IMR-90 (cell line): ENCODE measurements around the gene GPR37. TPM values are rescaled to one million over a fixed set of nuclear protein-coding genes. Genes with fewer than 3 reads are reported as not detected.

Experiments used
- ATAC-seq: fragments of 200-7000 bp; cut with Tn5 transposase; 2 replicates; pipeline ENCODE4 v1.9.1; 2020; ENCODE audit warnings: low read depth, mild to moderate bottlenecking, moderate library complexity
- BruUV-seq: library from RNA; stranded (reverse); fragments of 400-500 nt; replicated peaks from 2 replicates; lab custom pipeline; 2021; lab: Mats Ljungman, UMichigan
- CTCF ChIA-PET: fragments of 300-600 bp; formaldehyde crosslinking; extraction: SDS; loops from one replicate; lab custom pipeline; 2021; ENCODE audit warnings: antibody characterized with exemption; lab: Yijun Ruan, JAX
- POLR2A ChIA-PET: fragments of 300-600 bp; sonication (Branson Sonifier 250); formaldehyde crosslinking; loops from one replicate; lab custom pipeline; 2022; ENCODE audit warnings: antibody characterized with exemption; ENCODE audit not compliant: unreplicated experiment; lab: Charles Lee
- DNase-seq: peaks from one replicate; pipeline ENCODE4 v3.0.0; 2013
- H2AFZ ChIP-seq: replicated peaks from 2 replicates; pipeline ENCODE3; 2013; ENCODE audit warnings: low read length, mild to moderate bottlenecking; ENCODE audit not compliant: poor library complexity
- H2AK5ac ChIP-seq: 2 replicates; pipeline ENCODE4 v1.6.1; 2013; ENCODE audit warnings: low read depth, low read length, inconsistent platforms
- H2AK9ac ChIP-seq: replicated peaks from 2 replicates; pipeline ENCODE3; 2013; ENCODE audit warnings: mild to moderate bottlenecking, low read depth, low read length, moderate library complexity; ENCODE audit not compliant: poor library complexity
- H2BK120ac ChIP-seq: 2 replicates; pipeline ENCODE4 v1.6.1; 2013; ENCODE audit warnings: low read depth, low read length, inconsistent platforms
- H2BK15ac ChIP-seq: 3 replicates; pipeline ENCODE4 v1.6.1; 2013; ENCODE audit warnings: low read depth, low read length, inconsistent platforms
- H2BK20ac ChIP-seq: 2 replicates; pipeline ENCODE4 v1.6.1; 2013; ENCODE audit warnings: low read depth, mild to moderate bottlenecking, inconsistent platforms, low read length, moderate library complexity
- H2BK5ac ChIP-seq: 2 replicates; pipeline ENCODE4 v1.6.1; 2013; ENCODE audit warnings: mild to moderate bottlenecking, low read depth, low read length, inconsistent platforms; ENCODE audit not compliant: poor library complexity, severe bottlenecking
- H3K14ac ChIP-seq: replicated peaks from 2 replicates; pipeline ENCODE4 v1.6.1; 2013; ENCODE audit warnings: low read depth, low read length, inconsistent platforms
- H3K18ac ChIP-seq: 2 replicates; pipeline ENCODE4 v1.6.1; 2013; ENCODE audit warnings: low read depth, low read length, control low read depth
- H3K23ac ChIP-seq: 2 replicates; pipeline ENCODE4 v1.6.1; 2013; ENCODE audit warnings: low read depth, low read length, inconsistent platforms
- H3K27ac ChIP-seq: 2 replicates; pipeline ENCODE4 v1.5.1; 2013; ENCODE audit warnings: mild to moderate bottlenecking, control low read depth, low read length; ENCODE audit not compliant: insufficient read depth
- H3K27me3 ChIP-seq: 2 replicates; pipeline ENCODE4 v1.6.1; 2013; ENCODE audit warnings: low read length; ENCODE audit not compliant: control insufficient read depth, insufficient read depth
- H3K36me3 ChIP-seq: 2 replicates; pipeline ENCODE4 v1.6.1; 2013; ENCODE audit warnings: low read length, mixed read lengths; ENCODE audit not compliant: control insufficient read depth, insufficient read depth
- H3K4ac ChIP-seq: 2 replicates; pipeline ENCODE4 v1.6.1; 2013; ENCODE audit warnings: low read depth, low read length, inconsistent platforms
- H3K4me1 ChIP-seq: 2 replicates; pipeline ENCODE4 v1.6.1; 2013; ENCODE audit warnings: low read length, mixed read lengths; ENCODE audit not compliant: control insufficient read depth, insufficient read depth
- H3K4me2 ChIP-seq: 2 replicates; pipeline ENCODE4 v1.6.1; 2013; ENCODE audit warnings: low read depth, mild to moderate bottlenecking, control low read depth, low read length, moderate library complexity
- H3K4me3 ChIP-seq: 2 replicates; pipeline ENCODE4 v1.5.1; 2013; ENCODE audit warnings: low read depth, mild to moderate bottlenecking, control low read depth, low read length, moderate library complexity; ENCODE audit not compliant: insufficient read depth
- H3K56ac ChIP-seq: 2 replicates; pipeline ENCODE4 v1.6.1; 2013; ENCODE audit warnings: low read length, inconsistent platforms; ENCODE audit not compliant: insufficient read depth; ENCODE audit errors: extremely low read depth
- H3K79me1 ChIP-seq, 2 experiments: 2 replicates each; pipeline ENCODE4 v1.6.1; 2013; ENCODE audit warnings: low read length in 2 of 2, inconsistent platforms in 1 of 2, low read depth in 1 of 2
- H3K9ac ChIP-seq: 2 replicates; pipeline ENCODE4 v1.6.1; 2013; ENCODE audit warnings: low read depth, low read length, control low read depth
- H3K9me1 ChIP-seq: 2 replicates; pipeline ENCODE4 v1.6.1; 2013; ENCODE audit warnings: low read length, inconsistent platforms; ENCODE audit not compliant: insufficient read depth
- H3K9me3 ChIP-seq: 2 replicates; pipeline ENCODE4 v1.6.1; 2013; ENCODE audit warnings: low read length; ENCODE audit not compliant: control insufficient read depth, insufficient read depth
- H4K20me1 ChIP-seq: 2 replicates; pipeline ENCODE4 v1.6.1; 2013; ENCODE audit warnings: low read length, inconsistent platforms; ENCODE audit not compliant: insufficient read depth
- H4K5ac ChIP-seq: 2 replicates; pipeline ENCODE4 v1.6.1; 2013; ENCODE audit warnings: mild to moderate bottlenecking, low read depth, low read length, control low read depth
- H4K8ac ChIP-seq, 2 experiments: 2 replicates each; pipeline ENCODE4 v1.6.1; 2013; ENCODE audit warnings: low read depth in 2 of 2, low read length in 2 of 2, control low read depth in 1 of 2, inconsistent platforms in 1 of 2
- H4K91ac ChIP-seq: 2 replicates; pipeline ENCODE4 v1.6.1; 2013; ENCODE audit warnings: low read depth, low read length, inconsistent platforms; ENCODE audit not compliant: insufficient read depth
- NFE2L2 ChIP-seq: fragments of 150-350 bp; IDR thresholded peaks from 2 replicates; pipeline ENCODE4 v1.6.1; 2016; ENCODE audit warnings: low read depth, mild to moderate bottlenecking, low read length
- RFX5 ChIP-seq: IDR thresholded peaks from 2 replicates; pipeline ENCODE4 v1.8.0; 2012; ENCODE audit warnings: low read depth, mild to moderate bottlenecking, low read length, moderate library complexity
- dilution Hi-C: fragments of 300-500 bp; cut with HindIII; formaldehyde crosslinking; loops from one replicate; pipeline ENCODE4 v1.14.3; 2018; ENCODE audit warnings: low sequenced_read_pairs; ENCODE audit not compliant: unreplicated experiment
- in situ Hi-C: fragments of 300-500 bp; cut with MboI; formaldehyde crosslinking; loops from 3 replicates; pipeline ENCODE4 v1.14.3; 2019; ENCODE audit warnings: low sequenced_read_pairs, inconsistent platforms, mixed read lengths
- intact Hi-C: fragments of 100-400 bp; cut with micrococcal nuclease; formaldehyde crosslinking; loops from 2 replicates; pipeline ENCODE4 v1.10.0; 2022
- polyA plus RNA-seq, 3 experiments: library from polyadenylated mRNA; depleted of rRNA; stranded (reverse); fragments of >200 nt; gene quantifications; 2 replicates each; pipeline ENCODE4 v1.2.3, GENCODE V29; 2012; ENCODE audit warnings: low replicate concordance in 1 of 3
- total RNA-seq: library from RNA; depleted of rRNA; stranded (reverse); fragments of >200 nt; gene quantifications from 2 replicates; pipeline ENCODE4 v1.2.3, GENCODE V29; 2012
- TF ChIP-seq, protein P1 (sequence below): fragments of 150-350 bp; IDR thresholded peaks from 2 replicates; pipeline ENCODE4 v1.6.1; 2016; ENCODE audit warnings: low read depth, mild to moderate bottlenecking, low read length, moderate library complexity, borderline replicate concordance
- TF ChIP-seq, protein P2 (sequence below): conservative IDR thresholded peaks from 2 replicates; pipeline ENCODE4 v1.5.1; 2012; ENCODE audit warnings: mild to moderate bottlenecking, low read depth, low read length, improper control_type of control experiment

Gene GPR37
- total and polyA plus RNA-seq, 2 of the 4 experiments (the other 2 are of a cell fraction), result 4.6 to 9.3 TPM

DNA sequence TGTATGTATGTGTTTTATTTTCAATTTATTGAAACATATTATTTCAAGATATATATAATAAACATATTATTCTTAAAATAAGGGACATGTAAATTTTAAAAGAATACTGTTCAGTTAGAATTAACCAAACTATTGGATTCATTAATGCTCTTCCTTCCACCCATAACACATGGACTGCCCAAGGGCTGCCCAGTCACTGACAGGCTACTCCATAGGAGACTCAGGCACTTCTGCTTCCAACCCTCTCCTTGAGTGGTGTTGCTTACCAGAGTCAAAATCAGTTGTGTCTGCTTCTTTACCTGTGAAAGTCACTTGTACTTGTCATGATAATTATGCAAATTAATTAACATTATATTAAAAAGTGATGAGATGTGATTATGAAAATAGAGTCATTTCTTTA is 9.8 kb upstream of the GPR37 start:
- no TSS peak for BruUV-seq
- in situ Hi-C loops, result no loop called here

More for the DNA sequence above, 9.8 kb upstream of the GPR37 start:
- H3K9ac ChIP-seq, result no peak overlapping the region
- H4K5ac ChIP-seq, result no peak overlapping the region
- H3K27ac ChIP-seq, result no peak overlapping the region
- TF ChIP-seq NFE2L2 (no peak), RFX5 (no peak)
- TF ChIP-seq, protein P1, sequence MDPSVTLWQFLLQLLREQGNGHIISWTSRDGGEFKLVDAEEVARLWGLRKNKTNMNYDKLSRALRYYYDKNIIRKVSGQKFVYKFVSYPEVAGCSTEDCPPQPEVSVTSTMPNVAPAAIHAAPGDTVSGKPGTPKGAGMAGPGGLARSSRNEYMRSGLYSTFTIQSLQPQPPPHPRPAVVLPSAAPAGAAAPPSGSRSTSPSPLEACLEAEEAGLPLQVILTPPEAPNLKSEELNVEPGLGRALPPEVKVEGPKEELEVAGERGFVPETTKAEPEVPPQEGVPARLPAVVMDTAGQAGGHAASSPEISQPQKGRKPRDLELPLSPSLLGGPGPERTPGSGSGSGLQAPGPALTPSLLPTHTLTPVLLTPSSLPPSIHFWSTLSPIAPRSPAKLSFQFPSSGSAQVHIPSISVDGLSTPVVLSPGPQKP, result no peak
- TF ChIP-seq, protein P2, sequence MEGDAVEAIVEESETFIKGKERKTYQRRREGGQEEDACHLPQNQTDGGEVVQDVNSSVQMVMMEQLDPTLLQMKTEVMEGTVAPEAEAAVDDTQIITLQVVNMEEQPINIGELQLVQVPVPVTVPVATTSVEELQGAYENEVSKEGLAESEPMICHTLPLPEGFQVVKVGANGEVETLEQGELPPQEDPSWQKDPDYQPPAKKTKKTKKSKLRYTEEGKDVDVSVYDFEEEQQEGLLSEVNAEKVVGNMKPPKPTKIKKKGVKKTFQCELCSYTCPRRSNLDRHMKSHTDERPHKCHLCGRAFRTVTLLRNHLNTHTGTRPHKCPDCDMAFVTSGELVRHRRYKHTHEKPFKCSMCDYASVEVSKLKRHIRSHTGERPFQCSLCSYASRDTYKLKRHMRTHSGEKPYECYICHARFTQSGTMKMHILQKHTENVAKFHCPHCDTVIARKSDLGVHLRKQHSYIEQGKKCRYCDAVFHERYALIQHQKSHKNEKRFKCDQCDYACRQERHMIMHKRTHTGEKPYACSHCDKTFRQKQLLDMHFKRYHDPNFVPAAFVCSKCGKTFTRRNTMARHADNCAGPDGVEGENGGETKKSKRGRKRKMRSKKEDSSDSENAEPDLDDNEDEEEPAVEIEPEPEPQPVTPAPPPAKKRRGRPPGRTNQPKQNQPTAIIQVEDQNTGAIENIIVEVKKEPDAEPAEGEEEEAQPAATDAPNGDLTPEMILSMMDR, result no peak
- dilution Hi-C loops (no loop called here), intact Hi-C loops (no loop called here)
- no peak overlapping the region for H2BK20ac ChIP-seq
- no peak overlapping the region for H3K56ac ChIP-seq
- H3K4ac ChIP-seq, result no peak overlapping the region
- H2AK9ac ChIP-seq, result no peak overlapping the region
- no peak for DNase-seq
- H3K4me1 ChIP-seq, result 0 out of 2 replicates have a peak, but pooled peaks cover 2% of the 10 kb centered on the region
- no peak overlapping the region for H2BK5ac ChIP-seq
- no peaks in the 10 kb centered on the region for H3K9me3 ChIP-seq
- no peaks in the 10 kb centered on the region for H3K79me1 ChIP-seq
- no peak for ATAC-seq
- H4K20me1 ChIP-seq, result no peaks in the 10 kb centered on the region
- ChIA-PET CTCF (interaction anchor here (0.7 kb wide), 1 partner anchor 40 kb away, joined by 3 read pairs; no protein-coding TSS in a partner anchor), POLR2A (no interaction called here)
- H3K9me1 ChIP-seq, result no peaks in the 10 kb centered on the region
- no peak overlapping the region for H3K23ac ChIP-seq
- H3K4me2 ChIP-seq, result no peak overlapping the region
- H2BK120ac ChIP-seq, result no peak overlapping the region
- H2AFZ ChIP-seq, result no peak overlapping the region
- H2AK5ac ChIP-seq, result no peak overlapping the region
- no peak overlapping the region for H4K91ac ChIP-seq
- H3K36me3 ChIP-seq, result no peaks in the 10 kb centered on the region
- 0 out of 2 replicates have a peak overlapping the region, but pooled peaks have one; percentile 51 for H3K14ac ChIP-seq
- H4K8ac ChIP-seq, result no peak overlapping the region
- no peak overlapping the region for H3K18ac ChIP-seq
- H3K4me3 ChIP-seq, result no peak overlapping the region
- H3K27me3 ChIP-seq, result no peaks in the 10 kb centered on the region
- H2BK15ac ChIP-seq, result no peak overlapping the region
